Upper lobe of left lung (tissue), 6 donors: ENCODE results near the gene KIRREL3. TPM values are rescaled to one million over a fixed set of nuclear protein-coding genes. Genes with fewer than 3 reads are reported as not detected.

Experiments used
- ATAC-seq, 2 donors: fragments of 200-7000 bp; cut with Tn5 transposase; one replicate each; pipeline ENCODE4 v1.9.1; 2022; ENCODE audit warnings: mild to moderate bottlenecking in 2 of 2, moderate library complexity in 2 of 2; ENCODE audit not compliant: low FRiP score in 2 of 2
- DNase-seq, 2 donors: peaks; one replicate each; pipeline ENCODE4 v3.0.0-alpha.2; 2019 to 2020
- H3K27ac ChIP-seq, 4 donors: fragments of 200-600 bp; sonication (generic); one replicate each; pipeline ENCODE4 v1.5.1; 2016 to 2019
- H3K27me3 ChIP-seq, 4 donors: fragments of 200-600 bp; sonication (generic); one replicate each; pipeline ENCODE4 v1.5.1; 2017 to 2019
- H3K36me3 ChIP-seq, 4 donors: fragments of 200-600 bp; sonication (generic); one replicate each; pipeline ENCODE4 v1.5.1; 2016 to 2019
- H3K4me1 ChIP-seq, 4 donors: fragments of 200-600 bp; sonication (generic); one replicate each; pipeline ENCODE4 v1.5.1; 2018 to 2019
- H3K4me3 ChIP-seq, 4 donors: fragments of 200-600 bp; sonication (generic); one replicate each; pipeline ENCODE4 v1.5.1; 2017 to 2019; ENCODE audit warnings: mild to moderate bottlenecking in 2 of 4, moderate library complexity in 1 of 4
- H3K9me3 ChIP-seq, 4 donors: fragments of 200-600 bp; sonication (generic); one replicate each; pipeline ENCODE4 v1.5.1; 2018 to 2019
- CTCF ChIP-seq, 6 experiments: fragments of 450-650 bp in 4 of 6; fragments of 200-600 bp in 2 of 6; sonication (generic) in 2 of 6; IDR thresholded peaks; one replicate each; pipeline ENCODE4 v1.5.1; 2016 to 2019; ENCODE audit warnings: antibody characterized with exemption in 6 of 6
- EP300 ChIP-seq, 4 donors: sonication (generic); formaldehyde crosslinking; IDR thresholded peaks; one replicate each; pipeline ENCODE4 v1.5.1; 2017; ENCODE audit warnings: antibody characterized with exemption in 4 of 4, control low read depth in 2 of 4
- POLR2A ChIP-seq, 4 donors: fragments of 450-650 bp; IDR thresholded peaks; one replicate each; pipeline ENCODE4 v1.5.1; 2016 to 2017; ENCODE audit warnings: antibody characterized with exemption in 4 of 4, mild to moderate bottlenecking in 2 of 4
- POLR2AphosphoS5 ChIP-seq, 2 donors: sonication (generic); formaldehyde crosslinking; IDR thresholded peaks; one replicate each; pipeline ENCODE4 v1.5.1; 2017; ENCODE audit warnings: antibody characterized with exemption in 2 of 2
- WGBS, 2 donors: methylation state at CpG; one replicate each; pipeline ENCODE4 v1.1.5; 2017 to 2018; 5-methylcytosine and 5-hydroxymethylcytosine counted together
- total RNA-seq, 6 donors: library from RNA; depleted of rRNA in 4 of 6; stranded (reverse); fragments of >200 nt in 4 of 6; gene quantifications; one replicate each; pipeline versions ENCODE4 v1.1.0 to v1.2.1, GENCODE V29; 2016 to 2021
- donor health status: DM: no; HTN: no; CAD: no; lungs with moderate emphysema.
- donor health status: DM: no; HTN: yes; CAD: no; lungs with severe emphysema.

Gene KIRREL3
- total RNA-seq, 6 donors from 2014 or later: 0.22 to 0.24 TPM; not detected in 4

- Histone ChIP-seq H3K27me3 (no peaks in the 10 kb centered on the region), H3K36me3 (no peaks in the 10 kb centered on the region), H3K4me3 (no peak overlapping the region), H3K27ac (no peak overlapping the region), H3K4me1 (no peaks in the 10 kb centered on the region), H3K9me3 (no peaks in the 10 kb centered on the region)
- ATAC-seq: no peak
- TF ChIP-seq POLR2AphosphoS5 (IDR thresholded peaks at IDR 0.05) (no peak), EP300 (IDR thresholded peaks at IDR 0.05) (no peak), POLR2A (IDR thresholded peaks at IDR 0.05) (no peak), CTCF (IDR thresholded peaks at IDR 0.05) (no peak)
- 90 to 100% methylated on average over 3 of the region's 3 CpGs for WGBS, 2 donors
- no peak for DNase-seq
Observed at GRCh38 chr11:126663749-126664592, 336.6 kb downstream of the KIRREL3 start.

- ATAC-seq: no peak
- no peaks in the 10 kb centered on the region for H3K27me3 ChIP-seq
- no peak for DNase-seq
- no peak for TF ChIP-seq POLR2AphosphoS5 (IDR thresholded peaks at IDR 0.05)
- no peak for TF ChIP-seq CTCF (IDR thresholded peaks at IDR 0.05)
- TF ChIP-seq EP300 (IDR thresholded peaks at IDR 0.05): no peak
- TF ChIP-seq POLR2A (IDR thresholded peaks at IDR 0.05): no peak
- WGBS, 2 donors: 77 to 79% methylated on average over 8 of the region's 8 CpGs
- no peaks in the 10 kb centered on the region for H3K36me3 ChIP-seq
- no peaks in the 10 kb centered on the region for H3K4me1 ChIP-seq
- no peaks in the 10 kb centered on the region for H3K9me3 ChIP-seq
- H3K4me3 ChIP-seq: no peak overlapping the region
- no peak overlapping the region for H3K27ac ChIP-seq
Observed at GRCh38 chr11:126662035-126662790, 338.4 kb downstream of the KIRREL3 start.

GRCh38 chr11:126660761-126661425 lies 339.7 kb downstream of the KIRREL3 start:
- Histone ChIP-seq H3K27me3 (no peaks in the 10 kb centered on the region), H3K27ac (no peak overlapping the region), H3K9me3 (no peaks in the 10 kb centered on the region), H3K4me3 (no peak overlapping the region), H3K36me3 (no peaks in the 10 kb centered on the region), H3K4me1 (no peaks in the 10 kb centered on the region)
- no peak for ATAC-seq
- DNase-seq: no peak
- WGBS, 2 donors: 86 to 87% methylated on average over 2 of the region's 2 CpGs
- TF ChIP-seq CTCF (IDR thresholded peaks at IDR 0.05) (no peak), EP300 (IDR thresholded peaks at IDR 0.05) (no peak), POLR2AphosphoS5 (IDR thresholded peaks at IDR 0.05) (no peak), POLR2A (IDR thresholded peaks at IDR 0.05) (no peak)

GRCh38 chr11:126660321-126660720 lies 340.2 kb downstream of the KIRREL3 start:
- Histone ChIP-seq H3K27ac (no peak overlapping the region), H3K9me3 (no peaks in the 10 kb centered on the region), H3K4me1 (no peaks in the 10 kb centered on the region), H3K4me3 (no peak overlapping the region), H3K36me3 (no peaks in the 10 kb centered on the region), H3K27me3 (no peaks in the 10 kb centered on the region)
- ATAC-seq (no peak), DNase-seq (no peak)
- TF ChIP-seq POLR2A (IDR thresholded peaks at IDR 0.05) (no peak), POLR2AphosphoS5 (IDR thresholded peaks at IDR 0.05) (no peak), EP300 (IDR thresholded peaks at IDR 0.05) (no peak), CTCF (IDR thresholded peaks at IDR 0.05) (no peak)
- WGBS, 2 donors: 83 to 86% methylated on average over 5 of the region's 5 CpGs
